HepG2 (cell line): Measurements from ENCODE around the gene CABLES2. TPM values are rescaled to one million over a fixed set of nuclear protein-coding genes. Genes with fewer than 3 reads are reported as not detected.

Experiments used
- ASH2L ChIP-seq: fragments of 300-600, 200-600 bp; sonication (generic); IDR thresholded peaks from 2 replicates; pipeline ENCODE4 v1.7.0; 2017; ENCODE audit warnings: low read depth, mild to moderate bottlenecking, moderate library complexity, mixed read lengths, low read length; ENCODE audit not compliant: insufficient read length
- ATAD3A ChIP-seq: sonication (generic); formaldehyde crosslinking; IDR thresholded peaks from 2 replicates; pipeline ENCODE4 v1.4.0; 2020; ENCODE audit warnings: missing genetic modification reagents
- DZIP1 ChIP-seq: sonication (generic); formaldehyde crosslinking; IDR thresholded peaks from 2 replicates; pipeline ENCODE4 v1.5.0; 2020; ENCODE audit warnings: mild to moderate bottlenecking, missing genetic modification reagents
- KAT8 ChIP-seq: IDR thresholded peaks from 2 replicates; pipeline ENCODE4 v1.6.1; 2016; ENCODE audit warnings: missing genetic modification reagents, missing compliant biosample characterization
- RERE ChIP-seq: IDR thresholded peaks from 2 replicates; pipeline ENCODE4 v1.6.1; 2016; ENCODE audit warnings: low read depth, missing genetic modification reagents, missing compliant biosample characterization
- STAG1 ChIP-seq: sonication (generic); formaldehyde crosslinking; IDR thresholded peaks from 2 replicates; pipeline ENCODE4 v1.4.0; 2020; ENCODE audit warnings: missing genetic modification reagents
- TBL1XR1 ChIP-seq: fragments of 150-350 bp; IDR thresholded peaks from 2 replicates; pipeline ENCODE4 v1.6.1; 2014; ENCODE audit warnings: borderline replicate concordance, low read length; ENCODE audit not compliant: partially characterized antibody
- ZFX ChIP-seq: sonication (generic); formaldehyde crosslinking; IDR thresholded peaks from 2 replicates; pipeline ENCODE4 v1.4.0; 2020; ENCODE audit warnings: mild to moderate bottlenecking, low read depth, missing genetic modification reagents, moderate library complexity
- ZNF468 ChIP-seq: sonication (generic); formaldehyde crosslinking; IDR thresholded peaks from 2 replicates; pipeline ENCODE4 v1.8.0; 2022; ENCODE audit warnings: mild to moderate bottlenecking, moderate library complexity, missing genetic modification reagents
- ZNF557 ChIP-seq: sonication (generic); formaldehyde crosslinking; IDR thresholded peaks from 2 replicates; pipeline ENCODE4 v1.4.0; 2020; ENCODE audit warnings: missing genetic modification reagents
- ZNF570 ChIP-seq: sonication (generic); formaldehyde crosslinking; IDR thresholded peaks from 2 replicates; pipeline ENCODE4 v1.4.0; 2020; ENCODE audit warnings: mild to moderate bottlenecking, missing genetic modification reagents, borderline replicate concordance
- polyA plus RNA-seq, 8 experiments: library from polyadenylated mRNA; depleted of rRNA in 3 of 8; stranded (reverse) in 7 of 8; unstranded in 1 of 8; fragments of >200 nt; fragmentation: Illumina TruSeq in 4 of 8; extraction: Trizol in 4 of 8; gene quantifications; 2 replicates each; pipeline versions ENCODE4 v1.2.1 to v1.2.3, GENCODE V29; 2011 to 2016; ENCODE audit warnings: low read depth in 4 of 8, missing spikeins in 1 of 8, mixed read lengths in 1 of 8; ENCODE audit not compliant: insufficient read depth in 1 of 8
- total RNA-seq, 5 experiments: library from RNA; depleted of rRNA; stranded (reverse); fragments of >200 nt; fragmentation: Illumina TruSeq; extraction: Trizol; gene quantifications; 2 replicates each; pipeline ENCODE4 v1.2.3, GENCODE V29; 2016; ENCODE audit warnings: low read depth in 1 of 5
- TF ChIP-seq, protein P1 (sequence below): sonication (generic); formaldehyde crosslinking; conservative IDR thresholded peaks from 2 replicates; pipeline ENCODE4 v1.8.0; 2022; ENCODE audit warnings: mild to moderate bottlenecking, moderate library complexity, missing genetic modification reagents
- TF ChIP-seq, protein P2 (sequence below): sonication (generic); formaldehyde crosslinking; IDR thresholded peaks from 2 replicates; pipeline ENCODE4 v1.4.0; 2020; ENCODE audit warnings: missing genetic modification reagents
- TF ChIP-seq, protein P3 (sequence below): conservative IDR thresholded peaks from 2 replicates; pipeline ENCODE4 v1.6.1; 2018; ENCODE audit warnings: missing genetic modification reagents

The CABLES2 gene
- total and polyA plus RNA-seq, 2 of the 13 experiments (the other 11 are each of a cell fraction or from before 2014, with no cell fraction given): 5.2 to 9.7 TPM

DNA sequence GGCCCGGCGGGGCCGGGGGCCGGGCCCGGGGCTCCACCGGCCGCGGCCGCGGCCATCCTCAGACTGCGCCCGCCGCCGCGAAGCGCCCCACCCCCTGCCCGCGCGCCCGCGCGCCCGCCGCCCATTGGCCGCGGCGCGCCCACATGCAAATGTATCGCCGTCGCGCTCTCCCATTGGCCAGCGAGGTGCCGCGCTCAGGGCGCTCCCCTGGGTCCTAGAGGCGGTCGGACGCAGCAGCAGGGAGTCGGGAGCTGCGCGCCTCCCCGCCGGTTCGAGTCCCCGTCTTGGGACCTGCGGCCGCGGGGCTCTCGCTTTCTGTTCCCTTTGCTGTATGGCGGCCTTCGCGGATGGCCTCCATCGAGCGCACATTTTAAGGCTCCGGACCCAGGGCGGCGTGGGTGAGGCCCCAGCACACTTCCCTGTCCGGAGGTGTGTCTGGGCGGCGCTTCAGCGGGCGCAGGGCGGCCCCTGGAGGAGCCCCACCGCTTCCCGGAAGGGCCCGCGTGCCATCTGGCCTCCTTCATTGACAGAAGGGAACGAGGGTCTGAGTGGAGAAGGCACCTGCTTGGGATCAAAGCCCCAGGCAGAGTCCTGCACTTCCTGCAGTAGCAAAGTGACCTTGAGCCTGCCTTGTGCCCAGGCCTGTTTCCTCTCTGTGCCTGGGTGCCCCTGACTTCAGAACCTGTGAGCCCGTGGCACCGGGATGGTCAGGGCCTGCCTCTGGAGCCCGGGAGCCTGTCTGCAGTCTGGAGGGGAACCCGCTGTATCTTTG lies at the start of gene CABLES2 (continued):
- TF ChIP-seq RERE (CRISPR knock-in tag): no peak
- TF ChIP-seq STAG1 (CRISPR knock-in tag): peak; percentile 27; the same call in 1 of the 2 replicates
- TF ChIP-seq, protein P1, sequence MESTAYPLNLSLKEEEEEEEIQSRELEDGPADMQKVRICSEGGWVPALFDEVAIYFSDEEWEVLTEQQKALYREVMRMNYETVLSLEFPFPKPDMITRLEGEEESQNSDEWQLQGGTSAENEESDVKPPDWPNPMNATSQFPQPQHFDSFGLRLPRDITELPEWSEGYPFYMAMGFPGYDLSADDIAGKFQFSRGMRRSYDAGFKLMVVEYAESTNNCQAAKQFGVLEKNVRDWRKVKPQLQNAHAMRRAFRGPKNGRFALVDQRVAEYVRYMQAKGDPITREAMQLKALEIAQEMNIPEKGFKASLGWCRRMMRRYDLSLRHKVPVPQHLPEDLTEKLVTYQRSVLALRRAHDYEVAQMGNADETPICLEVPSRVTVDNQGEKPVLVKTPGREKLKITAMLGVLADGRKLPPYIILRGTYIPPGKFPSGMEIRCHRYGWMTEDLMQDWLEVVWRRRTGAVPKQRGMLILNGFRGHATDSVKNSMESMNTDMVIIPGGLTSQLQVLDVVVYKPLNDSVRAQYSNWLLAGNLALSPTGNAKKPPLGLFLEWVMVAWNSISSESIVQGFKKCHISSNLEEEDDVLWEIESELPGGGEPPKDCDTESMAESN (CRISPR knock-in tag): peak; percentile 93
- TF ChIP-seq ZNF557 (CRISPR knock-in tag): peak; percentile 91
- TF ChIP-seq, protein P2, sequence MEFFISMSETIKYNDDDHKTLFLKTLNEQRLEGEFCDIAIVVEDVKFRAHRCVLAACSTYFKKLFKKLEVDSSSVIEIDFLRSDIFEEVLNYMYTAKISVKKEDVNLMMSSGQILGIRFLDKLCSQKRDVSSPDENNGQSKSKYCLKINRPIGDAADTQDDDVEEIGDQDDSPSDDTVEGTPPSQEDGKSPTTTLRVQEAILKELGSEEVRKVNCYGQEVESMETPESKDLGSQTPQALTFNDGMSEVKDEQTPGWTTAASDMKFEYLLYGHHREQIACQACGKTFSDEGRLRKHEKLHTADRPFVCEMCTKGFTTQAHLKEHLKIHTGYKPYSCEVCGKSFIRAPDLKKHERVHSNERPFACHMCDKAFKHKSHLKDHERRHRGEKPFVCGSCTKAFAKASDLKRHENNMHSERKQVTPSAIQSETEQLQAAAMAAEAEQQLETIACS (CRISPR knock-in tag): peak; percentile 93
- TF ChIP-seq DZIP1: peak; percentile 85; the same call in 1 of the 2 replicates
- no peak for TF ChIP-seq ZNF468 (CRISPR knock-in tag)
- TF ChIP-seq ATAD3A (CRISPR knock-in tag): no peak
- TF ChIP-seq, protein P3, sequence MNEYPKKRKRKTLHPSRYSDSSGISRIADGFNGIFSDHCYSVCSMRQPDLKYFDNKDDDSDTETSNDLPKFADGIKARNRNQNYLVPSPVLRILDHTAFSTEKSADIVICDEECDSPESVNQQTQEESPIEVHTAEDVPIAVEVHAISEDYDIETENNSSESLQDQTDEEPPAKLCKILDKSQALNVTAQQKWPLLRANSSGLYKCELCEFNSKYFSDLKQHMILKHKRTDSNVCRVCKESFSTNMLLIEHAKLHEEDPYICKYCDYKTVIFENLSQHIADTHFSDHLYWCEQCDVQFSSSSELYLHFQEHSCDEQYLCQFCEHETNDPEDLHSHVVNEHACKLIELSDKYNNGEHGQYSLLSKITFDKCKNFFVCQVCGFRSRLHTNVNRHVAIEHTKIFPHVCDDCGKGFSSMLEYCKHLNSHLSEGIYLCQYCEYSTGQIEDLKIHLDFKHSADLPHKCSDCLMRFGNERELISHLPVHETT: peak; percentile 77
- TF ChIP-seq ASH2L: peak; percentile 79
- peak; percentile 87 for TF ChIP-seq KAT8 (CRISPR knock-in tag)
- no peak for TF ChIP-seq TBL1XR1
- peak; percentile 70 for TF ChIP-seq ZFX
- peak; percentile 86; the same call in 1 of the 2 replicates for TF ChIP-seq ZNF570 (CRISPR knock-in tag)
